Skeletal muscle satellite cell (primary cell): ENCODE results near the gene EPC1.
A peak's percentile ranks its signal among the peaks of the same experiment; 100 is the strongest.

ENCODE experiments used
- H3K27me3 ChIP-seq: 2 replicates; pipeline ENCODE4 v1.7.0; 2013; ENCODE audit warnings: low read length; ENCODE audit not compliant: control insufficient read depth, insufficient read depth
- H3K36me3 ChIP-seq: 2 replicates; pipeline ENCODE4 v1.7.0; 2013; ENCODE audit warnings: mild to moderate bottlenecking, control low read depth, low read length; ENCODE audit not compliant: insufficient read depth
- H3K4me1 ChIP-seq: 2 replicates; pipeline ENCODE4 v1.7.0; 2013; ENCODE audit warnings: low read length; ENCODE audit not compliant: control insufficient read depth, insufficient read depth
- H3K4me2 ChIP-seq: 2 replicates; pipeline ENCODE4 v1.7.0; 2013; ENCODE audit warnings: mild to moderate bottlenecking, low read length
- H3K4me3 ChIP-seq: 2 replicates; pipeline ENCODE4 v1.7.0; 2013; ENCODE audit warnings: low read length
- H3K9ac ChIP-seq: 2 replicates; pipeline ENCODE4 v1.7.0; 2013; ENCODE audit warnings: mild to moderate bottlenecking, low read depth, low read length, moderate library complexity
- H3K9me3 ChIP-seq: replicated peaks from 2 replicates; pipeline ENCODE4 v1.7.0; 2013; ENCODE audit warnings: mild to moderate bottlenecking, control low read depth, low read length

Gene EPC1

DNA sequence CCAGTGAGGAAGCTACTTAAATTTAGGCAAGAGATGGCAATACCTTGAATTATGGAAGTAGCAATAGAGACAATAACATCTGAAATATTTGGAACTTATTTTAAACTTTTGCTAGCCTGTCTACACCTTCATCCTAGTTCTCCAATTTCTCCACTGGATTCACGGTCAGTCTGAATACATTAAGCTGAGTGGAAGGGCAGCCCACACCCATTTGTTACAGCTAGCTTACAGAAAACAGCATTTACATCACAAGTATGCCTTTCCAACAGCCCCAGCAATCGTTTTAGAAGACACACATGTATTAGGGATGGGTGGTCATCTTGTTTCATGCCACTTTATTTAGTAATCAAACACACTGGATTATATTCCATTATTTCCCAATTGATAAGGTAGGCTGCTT lies 16.7 kb downstream of the EPC1 start:
- Histone ChIP-seq H3K27me3 (no peaks in the 10 kb centered on the region), H3K9ac (no peak overlapping the region), H3K9me3 (no peaks in the 10 kb centered on the region), H3K4me1 (peaks cover 19% of the 10 kb centered on the region), H3K36me3 (peaks cover 8% of the 10 kb centered on the region), H3K4me2 (no peak overlapping the region), H3K4me3 (no peak overlapping the region)

DNA sequence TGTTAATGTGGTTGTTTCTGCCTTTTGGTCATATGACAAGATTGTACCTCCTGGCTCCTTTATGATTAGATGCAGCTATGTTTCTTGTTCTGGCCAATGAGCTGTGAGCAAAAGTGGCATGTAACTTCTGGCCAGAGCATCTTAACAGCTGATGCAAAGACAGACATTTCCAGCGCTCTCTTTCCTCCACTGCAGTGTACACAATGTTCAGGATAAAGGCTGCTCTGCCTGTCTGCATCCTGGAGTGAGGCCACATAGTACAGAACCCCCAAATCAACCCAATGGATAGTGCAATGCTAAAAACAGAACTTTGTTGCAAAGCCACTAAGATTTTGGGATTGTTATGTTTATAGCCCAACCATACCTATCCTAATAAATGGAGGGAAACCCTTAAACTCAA lies 17.9 kb downstream of the EPC1 start:
- Histone ChIP-seq H3K9ac (no peak overlapping the region), H3K4me3 (no peak overlapping the region), H3K4me1 (peaks cover 19% of the 10 kb centered on the region), H3K36me3 (peaks cover 8% of the 10 kb centered on the region), H3K4me2 (no peak overlapping the region), H3K27me3 (no peaks in the 10 kb centered on the region), H3K9me3 (no peaks in the 10 kb centered on the region)

DNA sequence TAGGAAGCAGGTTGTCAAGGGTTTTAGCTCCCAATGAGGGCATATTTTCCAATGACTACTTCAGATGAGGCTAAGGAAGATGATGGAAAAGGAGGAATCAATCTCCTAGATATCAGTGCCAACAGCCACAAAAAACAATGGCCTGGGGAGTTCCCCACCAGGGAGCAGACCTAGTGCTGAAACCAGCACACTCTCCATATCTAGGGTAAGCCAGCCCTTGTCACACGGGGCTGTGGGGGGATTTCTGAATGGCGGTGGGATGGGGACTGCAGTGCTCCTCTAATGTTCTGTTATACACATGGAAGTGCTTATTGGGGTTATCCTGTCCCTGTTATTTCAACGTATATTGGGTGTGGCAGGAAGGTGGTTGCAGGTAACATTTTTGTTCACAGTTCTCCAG lies 18.5 kb downstream of the EPC1 start:
- Histone ChIP-seq H3K4me2 (no peak overlapping the region), H3K9me3 (no peaks in the 10 kb centered on the region), H3K27me3 (no peaks in the 10 kb centered on the region), H3K4me3 (no peak overlapping the region), H3K9ac (no peak overlapping the region), H3K36me3 (peaks cover 8% of the 10 kb centered on the region), H3K4me1 (peaks cover 19% of the 10 kb centered on the region)

DNA sequence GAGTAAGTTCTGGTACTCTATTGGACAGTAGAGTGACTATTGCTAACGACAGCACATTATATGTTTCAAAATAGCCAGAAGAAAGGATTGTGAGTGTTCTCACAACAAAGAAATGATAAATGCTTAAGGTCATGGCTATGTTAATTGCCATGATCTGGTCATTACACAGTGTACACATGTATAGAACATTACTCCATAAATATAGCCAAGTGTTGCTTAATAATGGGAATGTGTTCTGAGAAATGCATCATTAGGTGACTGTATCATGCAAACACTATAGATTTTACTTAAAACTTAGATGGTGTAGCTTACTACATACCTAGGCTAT lies 19.6 kb downstream of the EPC1 start:
- Histone ChIP-seq H3K9me3 (no peaks in the 10 kb centered on the region), H3K36me3 (peaks cover 5% of the 10 kb centered on the region), H3K4me2 (no peak overlapping the region), H3K27me3 (no peaks in the 10 kb centered on the region), H3K9ac (no peak overlapping the region), H3K4me3 (no peak overlapping the region), H3K4me1 (peaks cover 16% of the 10 kb centered on the region)

DNA sequence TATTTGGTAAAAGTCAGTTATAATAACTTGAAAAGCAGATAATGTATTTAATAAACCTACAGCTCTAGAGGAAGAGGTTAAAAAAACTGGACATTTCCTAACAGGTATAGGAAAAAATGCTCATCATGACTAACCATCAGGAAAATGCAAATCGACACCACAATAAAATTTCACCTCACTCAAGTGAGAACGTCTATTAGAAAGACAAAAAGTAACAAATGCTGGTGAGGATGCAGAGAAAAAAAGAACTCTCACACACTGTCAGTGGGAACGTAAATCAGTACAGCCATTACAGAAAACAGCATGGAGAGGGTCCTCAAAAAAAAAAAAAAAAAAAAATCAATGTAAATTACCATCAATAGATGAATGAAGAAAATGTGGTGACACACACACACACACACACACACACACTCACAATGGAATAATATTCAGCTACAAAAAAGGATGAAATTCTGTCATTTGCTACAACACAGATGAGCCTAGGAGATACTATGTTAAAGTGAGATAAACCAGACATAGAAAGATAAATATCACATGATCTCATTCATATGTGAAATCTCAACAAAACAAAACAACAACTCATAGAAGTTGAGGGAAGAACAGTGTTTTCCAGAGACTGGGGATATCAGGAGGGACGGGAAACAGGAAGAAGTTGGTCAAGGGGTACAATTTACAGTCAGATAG lies 20.1 kb downstream of the EPC1 start:
- Histone ChIP-seq H3K9me3 (no peaks in the 10 kb centered on the region), H3K4me3 (no peak overlapping the region), H3K4me2 (no peak overlapping the region), H3K9ac (no peak overlapping the region), H3K36me3 (peaks cover 5% of the 10 kb centered on the region), H3K27me3 (no peaks in the 10 kb centered on the region), H3K4me1 (peaks cover 10% of the 10 kb centered on the region)

DNA sequence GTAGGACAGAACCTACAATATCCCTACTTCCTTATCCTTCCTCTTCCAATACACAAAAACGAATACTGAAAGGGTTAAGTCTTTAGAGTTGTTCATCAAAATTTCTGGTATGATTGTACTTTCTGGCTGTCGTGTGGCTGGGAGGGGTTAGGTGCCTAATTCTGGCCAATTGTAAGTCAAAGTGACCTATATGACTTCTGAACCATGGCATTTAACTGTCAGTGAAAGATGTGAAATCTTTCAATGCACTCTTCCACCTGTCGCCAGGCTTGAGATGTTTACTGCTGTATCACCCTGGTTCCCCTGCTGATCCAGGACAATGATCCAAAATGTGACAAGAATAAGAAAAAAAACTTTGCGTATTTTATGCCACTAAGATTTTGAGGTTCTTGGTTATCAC lies 20.8 kb downstream of the EPC1 start:
- H3K4me1 ChIP-seq: peaks cover 8% of the 10 kb centered on the region
- H3K9me3 ChIP-seq: no peaks in the 10 kb centered on the region
- no peak overlapping the region for H3K9ac ChIP-seq
- no peaks in the 10 kb centered on the region for H3K27me3 ChIP-seq
- peaks cover 10% of the 10 kb centered on the region for H3K36me3 ChIP-seq
- H3K4me3 ChIP-seq: no peak overlapping the region
- H3K4me2 ChIP-seq: no peak overlapping the region

DNA sequence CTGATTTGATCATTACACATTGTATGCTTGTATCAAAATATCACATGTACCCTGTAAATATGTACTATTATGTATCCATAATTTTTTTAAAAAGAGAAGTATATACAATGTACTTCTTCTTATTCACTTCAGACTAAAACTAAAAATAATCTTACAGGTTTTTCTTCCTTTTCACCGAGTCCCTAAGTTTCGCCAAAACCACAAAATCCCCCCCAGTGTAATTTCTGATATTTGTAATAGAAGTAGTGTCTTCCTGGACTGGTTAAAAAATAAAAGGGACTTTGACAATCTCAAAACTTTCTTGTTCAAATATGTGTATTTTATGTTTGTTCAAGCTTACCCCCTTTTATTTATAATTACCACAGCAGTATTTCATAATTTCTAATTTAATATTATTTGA lies 23.9 kb downstream of the EPC1 start:
- no peaks in the 10 kb centered on the region for H3K27me3 ChIP-seq
- H3K4me3 ChIP-seq: no peak overlapping the region
- H3K4me1 ChIP-seq: peaks cover 21% of the 10 kb centered on the region
- H3K4me2 ChIP-seq: no peak overlapping the region
- H3K9ac ChIP-seq: no peak overlapping the region
- no peaks in the 10 kb centered on the region for H3K9me3 ChIP-seq
- H3K36me3 ChIP-seq: peaks cover 11% of the 10 kb centered on the region

DNA sequence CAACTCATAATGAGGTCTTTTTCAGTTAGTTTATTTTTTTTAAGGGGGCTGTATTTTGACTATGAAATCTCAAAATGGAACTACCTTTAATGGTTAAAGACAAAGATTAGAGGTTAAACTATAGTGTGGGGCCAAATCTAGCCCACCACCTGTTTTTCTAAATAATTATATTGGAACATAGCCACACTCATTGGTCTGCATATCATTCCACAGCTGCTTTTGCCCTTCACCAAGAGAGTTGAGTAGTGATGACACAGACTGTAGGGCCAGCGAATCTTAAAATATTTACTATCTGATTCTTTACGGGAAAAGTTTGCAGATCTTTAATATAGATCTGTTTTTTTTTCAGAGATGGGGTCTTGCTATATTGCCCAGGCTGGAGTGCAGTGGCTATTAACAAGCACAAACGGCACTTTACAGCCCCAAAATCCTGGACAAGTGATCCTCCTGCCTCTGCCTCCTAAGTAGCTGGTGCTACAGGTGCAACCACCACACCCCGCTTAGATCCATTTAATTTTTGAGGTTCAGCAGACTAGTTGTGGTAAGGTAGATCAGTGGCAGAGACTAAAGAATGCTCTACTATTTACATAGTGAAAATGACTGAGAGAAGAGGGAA lies 25.8 kb downstream of the EPC1 start:
- Histone ChIP-seq H3K4me3 (no peak overlapping the region), H3K9ac (no peak overlapping the region), H3K36me3 (peaks cover 11% of the 10 kb centered on the region), H3K9me3 (no peaks in the 10 kb centered on the region), H3K4me1 (peaks cover 18% of the 10 kb centered on the region), H3K4me2 (no peak overlapping the region), H3K27me3 (no peaks in the 10 kb centered on the region)

DNA sequence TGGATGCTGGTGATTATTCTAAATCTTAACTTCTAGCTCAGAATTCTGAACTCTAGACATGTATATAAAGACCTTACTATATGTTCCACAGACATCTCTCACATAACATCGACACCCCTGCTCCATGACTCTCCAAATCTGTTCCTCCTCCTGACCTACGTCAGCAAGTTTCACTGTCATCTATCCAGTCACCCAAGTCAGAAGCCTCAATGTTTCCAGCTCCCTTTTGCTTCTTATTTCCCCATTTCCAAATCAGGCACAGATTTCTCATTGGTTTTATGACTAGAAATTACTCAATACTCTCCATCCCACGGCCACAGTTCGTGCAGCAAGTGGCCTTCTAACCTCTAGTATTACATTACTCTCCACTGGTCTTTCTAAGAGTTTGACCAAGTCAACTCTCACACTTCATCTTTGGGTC lies 28.5 kb downstream of the EPC1 start:
- Histone ChIP-seq H3K36me3 (peaks cover 11% of the 10 kb centered on the region), H3K27me3 (no peaks in the 10 kb centered on the region), H3K4me3 (no peak overlapping the region), H3K4me2 (no peak overlapping the region), H3K9me3 (no peaks in the 10 kb centered on the region), H3K9ac (no peak overlapping the region), H3K4me1 (peaks cover 30% of the 10 kb centered on the region)

DNA sequence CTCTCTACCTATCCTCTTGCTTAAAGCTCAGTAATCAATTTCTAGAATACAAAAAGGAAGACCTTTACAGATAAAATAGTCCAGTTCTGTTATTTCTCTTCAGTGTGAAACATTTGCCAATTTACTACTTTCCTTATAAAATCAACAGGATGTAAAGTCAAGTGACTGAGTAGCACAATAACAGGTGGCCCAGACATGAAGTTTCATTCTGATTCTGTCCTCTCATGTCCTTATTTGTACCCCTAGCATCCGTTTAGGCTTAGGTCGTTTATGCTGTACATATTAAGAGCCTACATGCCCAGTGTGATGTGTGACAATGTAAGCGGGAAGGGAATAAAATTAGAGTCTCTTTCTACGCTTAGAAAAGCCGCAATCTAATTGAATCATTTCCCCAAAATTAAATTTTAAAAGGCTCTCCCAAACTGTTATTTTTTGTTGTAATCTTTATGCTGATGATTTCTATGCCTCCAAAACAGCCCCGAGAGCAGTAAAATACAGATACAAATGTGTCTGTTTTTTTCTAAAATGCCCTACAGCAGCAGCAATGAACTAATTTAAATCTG lies 29.1 kb downstream of the EPC1 start:
- Histone ChIP-seq H3K27me3 (no peaks in the 10 kb centered on the region), H3K4me1 (peaks cover 30% of the 10 kb centered on the region), H3K9me3 (no peaks in the 10 kb centered on the region), H3K36me3 (peaks cover 11% of the 10 kb centered on the region), H3K4me2 (no peak overlapping the region), H3K4me3 (no peak overlapping the region), H3K9ac (no peak overlapping the region)

DNA sequence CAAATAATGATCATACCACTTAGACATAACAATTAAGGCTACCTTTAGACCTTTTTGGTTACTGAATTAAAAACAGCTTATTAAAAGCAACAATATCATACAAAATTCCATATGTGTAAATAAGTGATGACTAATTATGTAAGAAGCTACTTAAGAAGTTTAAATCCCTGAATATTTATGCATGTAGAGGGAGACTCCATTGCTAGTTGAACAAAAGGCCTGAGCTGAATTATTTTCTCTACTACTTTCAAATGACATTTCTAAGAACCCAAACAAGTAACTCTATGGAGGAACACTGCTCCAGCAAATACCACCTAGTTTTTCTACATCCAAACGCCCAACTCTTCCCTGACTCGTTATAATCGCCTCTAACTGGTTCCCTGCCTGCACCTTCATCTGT lies 31.5 kb downstream of the EPC1 start:
- peak overlapping the region; percentile 45 for H3K4me2 ChIP-seq
- H3K4me3 ChIP-seq: no peak overlapping the region
- H3K4me1 ChIP-seq: peaks cover 30% of the 10 kb centered on the region
- no peak overlapping the region for H3K9ac ChIP-seq
- no peaks in the 10 kb centered on the region for H3K27me3 ChIP-seq
- H3K9me3 ChIP-seq: no peaks in the 10 kb centered on the region
- H3K36me3 ChIP-seq: peaks cover 2% of the 10 kb centered on the region

DNA sequence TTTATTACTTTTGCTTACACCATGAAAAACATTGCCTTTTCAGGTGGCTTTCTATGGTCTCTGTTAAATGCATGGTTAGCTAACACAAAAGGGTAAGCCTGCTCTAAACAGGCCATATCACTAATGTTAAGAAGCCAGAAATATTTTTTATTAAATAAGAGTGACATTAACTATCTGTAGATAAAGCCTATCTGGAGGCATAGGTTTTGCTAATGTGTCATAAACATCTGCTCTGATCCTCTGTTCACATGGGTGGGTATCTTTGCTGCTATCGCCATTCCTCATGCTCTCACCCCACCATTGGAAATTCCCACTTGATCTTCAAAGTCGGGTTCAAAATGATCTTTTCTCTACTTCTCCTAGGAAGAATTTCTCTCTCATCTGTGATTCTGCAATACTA lies 32.4 kb downstream of the EPC1 start:
- peaks cover 2% of the 10 kb centered on the region for H3K36me3 ChIP-seq
- no peak overlapping the region for H3K9ac ChIP-seq
- no peaks in the 10 kb centered on the region for H3K27me3 ChIP-seq
- H3K4me1 ChIP-seq: peaks cover 30% of the 10 kb centered on the region
- H3K9me3 ChIP-seq: no peaks in the 10 kb centered on the region
- H3K4me2 ChIP-seq: no peak overlapping the region
- no peak overlapping the region for H3K4me3 ChIP-seq
